NCI-H524 treated with DMSO at 0.1 percent for 48 hours (cell line): ENCODE results near the gene CACUL1.
A peak's percentile ranks its signal among the peaks of the same experiment; 100 is the strongest.

Experiments
- DNase-seq: peaks from one replicate; lab custom pipeline; 2025; lab: John Stamatoyannopoulos, UW

The CACUL1 gene

DNA sequence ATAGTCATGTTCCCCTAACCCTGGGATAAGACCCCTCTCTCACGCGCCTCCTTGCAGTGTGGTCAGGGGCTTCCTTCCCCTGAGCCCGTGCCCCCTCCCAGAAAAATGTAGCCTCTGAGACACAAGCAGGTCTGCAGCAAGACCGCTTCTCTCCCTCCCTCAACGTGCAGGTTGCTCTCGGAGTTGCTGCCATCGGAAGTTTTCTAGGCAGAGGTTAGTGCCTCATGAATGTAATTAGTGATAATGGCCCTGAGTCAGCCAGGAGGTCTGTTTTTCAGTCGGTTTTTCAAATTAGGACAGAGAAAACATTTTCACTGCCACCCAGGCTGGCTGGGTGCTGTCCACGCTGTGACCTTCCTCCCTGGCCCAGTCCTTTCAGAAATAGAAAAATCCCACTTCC, 116.1 kb downstream of the CACUL1 start:
- no peak for DNase-seq

DNA sequence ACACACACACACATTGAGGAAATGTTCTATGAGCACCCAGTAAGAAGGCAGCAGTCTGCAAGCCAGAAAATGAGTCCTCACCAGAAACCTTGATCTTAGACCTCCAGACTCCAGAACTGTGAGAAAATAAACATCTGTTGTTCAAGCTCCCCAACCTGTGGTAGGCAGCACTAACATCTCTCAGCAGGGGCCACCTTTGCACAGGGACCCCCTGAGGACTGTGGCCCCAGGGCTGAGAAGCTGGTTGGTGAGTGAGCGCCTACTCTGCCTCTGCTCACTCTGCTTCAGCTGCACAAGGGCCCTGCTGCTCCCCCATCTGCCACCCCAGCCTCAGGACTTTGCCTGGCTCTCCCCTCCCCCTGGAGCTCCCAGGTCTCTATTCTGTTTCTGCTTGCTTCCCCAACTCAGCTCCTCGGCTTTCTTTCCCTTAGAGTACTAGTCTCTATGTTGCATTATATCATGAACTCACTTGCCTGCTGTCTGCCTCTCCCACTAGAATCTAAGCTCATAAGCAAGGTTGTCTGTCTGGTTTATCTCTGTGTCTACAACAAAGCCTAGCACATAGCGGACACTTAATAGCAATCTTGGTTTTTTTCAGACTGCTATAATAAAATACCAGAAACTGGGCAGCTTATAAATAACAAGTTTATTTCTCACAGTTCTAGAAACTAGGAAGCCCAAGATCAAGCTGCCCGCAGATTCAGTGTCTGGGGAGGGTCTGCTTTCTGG, 118.9 kb downstream of the CACUL1 start:
- DNase-seq: no peak

DNA sequence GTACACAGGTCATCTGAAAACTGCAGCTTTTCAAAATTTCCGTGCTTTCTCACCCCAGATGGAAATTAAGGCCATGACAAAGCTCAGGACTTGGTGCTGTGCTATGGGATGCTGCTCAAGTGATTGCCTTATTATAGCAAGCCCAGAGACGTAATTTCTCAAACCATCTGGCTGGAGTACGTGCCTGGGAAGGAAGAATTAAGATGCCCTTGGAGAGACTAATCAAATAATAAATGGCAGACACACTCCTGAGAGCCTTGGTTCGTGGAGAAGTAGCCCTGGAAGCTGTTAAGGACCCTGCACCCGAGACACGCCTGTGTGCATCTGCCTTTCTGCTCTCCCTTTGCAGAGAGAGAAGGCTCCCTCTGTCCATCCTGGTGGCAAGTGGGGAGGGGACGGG, 121.0 kb downstream of the CACUL1 start:
- DNase-seq: peak; percentile 48

DNA sequence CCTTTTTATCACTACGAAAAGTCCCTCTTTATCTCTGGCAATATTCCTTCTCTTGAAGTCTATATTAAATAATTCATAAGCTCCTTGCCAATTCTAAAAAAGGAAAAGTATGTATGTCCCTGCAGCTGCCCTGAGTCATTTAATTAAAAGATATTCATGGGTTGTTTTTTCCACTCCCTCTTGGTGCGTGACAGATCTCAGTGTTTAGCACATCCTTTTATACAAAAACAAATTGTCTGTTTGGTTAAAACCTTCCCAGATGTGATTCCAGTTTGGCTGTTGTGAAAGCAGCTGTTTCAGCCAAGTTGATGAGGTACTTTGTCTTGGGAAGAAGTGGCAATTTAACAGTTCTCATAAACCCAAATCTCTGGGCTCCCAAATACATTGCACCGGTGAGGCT, 125.6 kb downstream of the CACUL1 start:
- DNase-seq: no peak

DNA sequence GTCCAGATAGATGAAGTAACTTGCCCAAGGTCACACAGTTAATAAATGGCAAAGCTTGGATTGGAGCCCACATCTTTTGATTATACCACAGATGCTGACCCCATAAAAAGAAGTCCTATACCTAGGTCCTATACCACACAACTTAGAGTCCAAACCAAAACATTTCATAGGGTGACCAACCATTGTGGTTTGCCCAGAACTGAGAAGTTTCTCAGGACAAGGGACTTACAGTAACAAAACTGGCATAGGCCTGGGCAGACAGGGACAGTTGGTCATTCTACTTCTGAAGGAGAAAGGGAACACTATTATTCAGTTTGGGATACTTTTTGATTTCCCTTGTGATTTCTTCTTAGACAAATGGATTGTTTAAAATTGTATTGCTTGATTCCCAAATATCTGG, 126.4 kb downstream of the CACUL1 start:
- no peak for DNase-seq

DNA sequence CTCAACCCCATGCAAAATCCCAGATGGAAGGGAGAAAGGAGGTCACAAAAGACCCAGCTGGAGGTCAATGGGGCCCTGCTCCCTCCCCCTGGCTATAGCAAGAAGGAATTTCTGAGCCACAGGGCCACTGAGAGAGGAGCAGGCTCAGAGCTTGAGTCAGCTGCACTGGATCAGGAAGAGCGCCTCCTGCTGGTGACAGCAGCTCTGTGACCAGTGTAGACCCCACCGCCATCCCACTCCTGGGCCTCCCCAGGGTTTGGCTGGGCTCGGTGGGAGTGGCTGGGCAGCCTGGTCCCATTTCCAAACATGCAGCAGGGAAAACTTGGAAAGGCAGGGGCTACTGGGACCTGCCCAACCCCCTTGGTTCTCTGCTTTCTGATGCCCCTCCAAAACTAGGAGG, 127.8 kb downstream of the CACUL1 start:
- no peak for DNase-seq
